HepG2 (cell line): ENCODE data around the gene SEC16A. TPM values are rescaled to one million over a fixed set of nuclear protein-coding genes. Genes with fewer than 3 reads are reported as not detected.

Experiments
- ERF ChIP-seq: IDR thresholded peaks from 2 replicates; pipeline ENCODE4 v1.6.1; 2018; ENCODE audit warnings: missing biosample characterization, missing genetic modification reagents
- GABPB1 ChIP-seq: IDR thresholded peaks from 2 replicates; pipeline ENCODE4 v1.6.1; 2016; ENCODE audit warnings: mild to moderate bottlenecking, missing genetic modification reagents, moderate library complexity, missing compliant biosample characterization
- GFI1 ChIP-seq: sonication (generic); formaldehyde crosslinking; IDR thresholded peaks from 2 replicates; pipeline ENCODE4 v1.5.0; 2020; ENCODE audit warnings: missing genetic modification reagents, mild to moderate bottlenecking, borderline replicate concordance
- ISL2 ChIP-seq: sonication (generic); formaldehyde crosslinking; IDR thresholded peaks from 2 replicates; pipeline ENCODE4 v1.5.0; 2020; ENCODE audit warnings: missing genetic modification reagents
- KLF9 ChIP-seq: IDR thresholded peaks from 2 replicates; pipeline ENCODE4 v1.6.1; 2016; ENCODE audit warnings: low read depth
- MBNL3 ChIP-seq: fragments of 250-450 bp; sonication (Bioruptor Pico); conservative IDR thresholded peaks from 2 replicates; pipeline ENCODE4 v1.8.0; 2022; ENCODE audit warnings: mild to moderate bottlenecking, inconsistent platforms
- RBFOX2 ChIP-seq: fragments of 200-400 bp; formaldehyde crosslinking; IDR thresholded peaks from 2 replicates; pipeline ENCODE4 v1.6.1; 2017; ENCODE audit warnings: low read depth, mild to moderate bottlenecking, low read length
- SMARCE1 ChIP-seq: fragments of 450-650 bp; IDR thresholded peaks from 2 replicates; pipeline ENCODE4 v1.6.1; 2017; ENCODE audit warnings: borderline replicate concordance
- SRSF4 ChIP-seq: fragments of 200-400 bp; formaldehyde crosslinking; IDR thresholded peaks from one replicate; pipeline ENCODE4 v1.6.1; 2018; ENCODE audit warnings: mild to moderate bottlenecking, low read depth, low read length, moderate library complexity; ENCODE audit not compliant: poor library complexity, severe bottlenecking
- TAF15 ChIP-seq: fragments of 200-400 bp; formaldehyde crosslinking; IDR thresholded peaks from one replicate; pipeline ENCODE4 v1.6.1; 2018; ENCODE audit warnings: mild to moderate bottlenecking, low read depth, low read length; ENCODE audit not compliant: poor library complexity, severe bottlenecking
- TRIM22 ChIP-seq: fragments of 450-650 bp; IDR thresholded peaks from 2 replicates; pipeline ENCODE4 v1.6.1; 2017
- YEATS2 ChIP-seq: sonication (generic); formaldehyde crosslinking; IDR thresholded peaks from 2 replicates; pipeline ENCODE4 v1.4.0; 2020; ENCODE audit warnings: missing genetic modification reagents, borderline replicate concordance
- YY1 ChIP-seq: IDR thresholded peaks from 2 replicates; pipeline ENCODE4 v1.6.1; 2011; ENCODE audit warnings: low read length, low read depth, moderate library complexity, mild to moderate bottlenecking; ENCODE audit not compliant: insufficient read depth, insufficient replicate concordance
- ZBTB49 ChIP-seq: sonication (generic); formaldehyde crosslinking; IDR thresholded peaks from 2 replicates; pipeline ENCODE4 v1.4.0; 2020; ENCODE audit warnings: missing genetic modification reagents, borderline replicate concordance
- ZC3H13 ChIP-seq: sonication (generic); formaldehyde crosslinking; IDR thresholded peaks from 2 replicates; pipeline ENCODE4 v1.8.1; 2023; ENCODE audit warnings: mild to moderate bottlenecking, missing genetic modification reagents, moderate library complexity
- ZNF224 ChIP-seq: sonication (generic); formaldehyde crosslinking; IDR thresholded peaks from 2 replicates; pipeline ENCODE4 v1.5.0; 2020; ENCODE audit warnings: mild to moderate bottlenecking, missing genetic modification reagents
- ZNF292 ChIP-seq: sonication (generic); formaldehyde crosslinking; IDR thresholded peaks from 2 replicates; pipeline ENCODE4 v1.8.1; 2022; ENCODE audit warnings: mild to moderate bottlenecking, low read depth, missing genetic modification reagents, borderline replicate concordance
- ZNF432 ChIP-seq: sonication (generic); formaldehyde crosslinking; IDR thresholded peaks from 2 replicates; pipeline ENCODE4 v1.5.0; 2020; ENCODE audit warnings: missing genetic modification reagents, mild to moderate bottlenecking, borderline replicate concordance
- ZNF547 ChIP-seq: sonication (generic); formaldehyde crosslinking; IDR thresholded peaks from 2 replicates; pipeline ENCODE4 v1.5.1; 2020; ENCODE audit warnings: mild to moderate bottlenecking, missing genetic modification reagents
- ZNF562 ChIP-seq: sonication (generic); formaldehyde crosslinking; IDR thresholded peaks from 2 replicates; pipeline ENCODE4 v1.8.0; 2022; ENCODE audit warnings: missing genetic modification reagents, borderline replicate concordance
- ZNF775 ChIP-seq: sonication (generic); formaldehyde crosslinking; IDR thresholded peaks from 2 replicates; pipeline ENCODE4 v1.4.0; 2020; ENCODE audit warnings: missing genetic modification reagents, mild to moderate bottlenecking, moderate library complexity, borderline replicate concordance
- polyA plus RNA-seq, 8 experiments: library from polyadenylated mRNA; depleted of rRNA in 3 of 8; stranded (reverse) in 7 of 8; unstranded in 1 of 8; fragments of >200 nt; fragmentation: Illumina TruSeq in 4 of 8; extraction: Trizol in 4 of 8; gene quantifications; 2 replicates each; pipeline versions ENCODE4 v1.2.1 to v1.2.3, GENCODE V29; 2011 to 2016; ENCODE audit warnings: low read depth in 4 of 8, missing spikeins in 1 of 8, mixed read lengths in 1 of 8; ENCODE audit not compliant: insufficient read depth in 1 of 8
- total RNA-seq, 5 experiments: library from RNA; depleted of rRNA; stranded (reverse); fragments of >200 nt; fragmentation: Illumina TruSeq; extraction: Trizol; gene quantifications; 2 replicates each; pipeline ENCODE4 v1.2.3, GENCODE V29; 2016; ENCODE audit warnings: low read depth in 1 of 5
- TF ChIP-seq, protein P1 (sequence below): sonication (generic); formaldehyde crosslinking; conservative IDR thresholded peaks from 2 replicates; pipeline ENCODE4 v1.8.0; 2022; ENCODE audit warnings: mild to moderate bottlenecking, moderate library complexity, missing genetic modification reagents
- TF ChIP-seq, protein P2 (sequence below): sonication (generic); formaldehyde crosslinking; IDR thresholded peaks from 2 replicates; pipeline ENCODE4 v1.5.1; 2020; ENCODE audit warnings: mild to moderate bottlenecking, missing genetic modification reagents, moderate library complexity

Gene SEC16A
- total and polyA plus RNA-seq, 2 of the 13 experiments (the other 11 are each of a cell fraction or from before 2014, with no cell fraction given) = 15.9 to 18.9 TPM

- no peak for TF ChIP-seq ZNF562
- TF ChIP-seq TAF15 = no peak
- TF ChIP-seq ZNF224 = no peak
- TF ChIP-seq ZNF547 = no peak
- no peak for TF ChIP-seq ERF (CRISPR knock-in tag)
- TF ChIP-seq MBNL3 (CRISPR knock-in tag) = no peak
- no peak for TF ChIP-seq ZBTB49 (CRISPR knock-in tag)
- TF ChIP-seq TRIM22 = no peak
- no peak for TF ChIP-seq ISL2 (CRISPR knock-in tag)
- TF ChIP-seq GABPB1 = peak; percentile 40
- TF ChIP-seq ZC3H13 (CRISPR knock-in tag) = peak; percentile 83
- TF ChIP-seq, protein P1, sequence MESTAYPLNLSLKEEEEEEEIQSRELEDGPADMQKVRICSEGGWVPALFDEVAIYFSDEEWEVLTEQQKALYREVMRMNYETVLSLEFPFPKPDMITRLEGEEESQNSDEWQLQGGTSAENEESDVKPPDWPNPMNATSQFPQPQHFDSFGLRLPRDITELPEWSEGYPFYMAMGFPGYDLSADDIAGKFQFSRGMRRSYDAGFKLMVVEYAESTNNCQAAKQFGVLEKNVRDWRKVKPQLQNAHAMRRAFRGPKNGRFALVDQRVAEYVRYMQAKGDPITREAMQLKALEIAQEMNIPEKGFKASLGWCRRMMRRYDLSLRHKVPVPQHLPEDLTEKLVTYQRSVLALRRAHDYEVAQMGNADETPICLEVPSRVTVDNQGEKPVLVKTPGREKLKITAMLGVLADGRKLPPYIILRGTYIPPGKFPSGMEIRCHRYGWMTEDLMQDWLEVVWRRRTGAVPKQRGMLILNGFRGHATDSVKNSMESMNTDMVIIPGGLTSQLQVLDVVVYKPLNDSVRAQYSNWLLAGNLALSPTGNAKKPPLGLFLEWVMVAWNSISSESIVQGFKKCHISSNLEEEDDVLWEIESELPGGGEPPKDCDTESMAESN (CRISPR knock-in tag) = no peak
- no peak for TF ChIP-seq SMARCE1
- TF ChIP-seq ZNF292 (CRISPR knock-in tag) = no peak
- TF ChIP-seq GFI1 = no peak
- TF ChIP-seq, protein P2, sequence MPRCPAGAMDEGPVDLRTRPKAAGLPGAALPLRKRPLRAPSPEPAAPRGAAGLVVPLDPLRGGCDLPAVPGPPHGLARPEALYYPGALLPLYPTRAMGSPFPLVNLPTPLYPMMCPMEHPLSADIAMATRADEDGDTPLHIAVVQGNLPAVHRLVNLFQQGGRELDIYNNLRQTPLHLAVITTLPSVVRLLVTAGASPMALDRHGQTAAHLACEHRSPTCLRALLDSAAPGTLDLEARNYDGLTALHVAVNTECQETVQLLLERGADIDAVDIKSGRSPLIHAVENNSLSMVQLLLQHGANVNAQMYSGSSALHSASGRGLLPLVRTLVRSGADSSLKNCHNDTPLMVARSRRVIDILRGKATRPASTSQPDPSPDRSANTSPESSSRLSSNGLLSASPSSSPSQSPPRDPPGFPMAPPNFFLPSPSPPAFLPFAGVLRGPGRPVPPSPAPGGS (CRISPR knock-in tag) = no peak
- TF ChIP-seq ZNF775 (CRISPR knock-in tag) = no peak
- no peak for TF ChIP-seq KLF9 (CRISPR knock-in tag)
- TF ChIP-seq YEATS2 (CRISPR knock-in tag) = no peak
- no peak for TF ChIP-seq ZNF432
- TF ChIP-seq YY1 = peak; percentile 33
- TF ChIP-seq RBFOX2 = peak; percentile 20; the same call in 1 of the 2 replicates
- no peak for TF ChIP-seq SRSF4
Measured at GRCh38 chr9:136439481-136440408, 43.1 kb downstream of the SEC16A start, which contains the start of gene INPP5E (continued).
